ENCODE data around the gene SNX9.

SNX9 gene

DNA sequence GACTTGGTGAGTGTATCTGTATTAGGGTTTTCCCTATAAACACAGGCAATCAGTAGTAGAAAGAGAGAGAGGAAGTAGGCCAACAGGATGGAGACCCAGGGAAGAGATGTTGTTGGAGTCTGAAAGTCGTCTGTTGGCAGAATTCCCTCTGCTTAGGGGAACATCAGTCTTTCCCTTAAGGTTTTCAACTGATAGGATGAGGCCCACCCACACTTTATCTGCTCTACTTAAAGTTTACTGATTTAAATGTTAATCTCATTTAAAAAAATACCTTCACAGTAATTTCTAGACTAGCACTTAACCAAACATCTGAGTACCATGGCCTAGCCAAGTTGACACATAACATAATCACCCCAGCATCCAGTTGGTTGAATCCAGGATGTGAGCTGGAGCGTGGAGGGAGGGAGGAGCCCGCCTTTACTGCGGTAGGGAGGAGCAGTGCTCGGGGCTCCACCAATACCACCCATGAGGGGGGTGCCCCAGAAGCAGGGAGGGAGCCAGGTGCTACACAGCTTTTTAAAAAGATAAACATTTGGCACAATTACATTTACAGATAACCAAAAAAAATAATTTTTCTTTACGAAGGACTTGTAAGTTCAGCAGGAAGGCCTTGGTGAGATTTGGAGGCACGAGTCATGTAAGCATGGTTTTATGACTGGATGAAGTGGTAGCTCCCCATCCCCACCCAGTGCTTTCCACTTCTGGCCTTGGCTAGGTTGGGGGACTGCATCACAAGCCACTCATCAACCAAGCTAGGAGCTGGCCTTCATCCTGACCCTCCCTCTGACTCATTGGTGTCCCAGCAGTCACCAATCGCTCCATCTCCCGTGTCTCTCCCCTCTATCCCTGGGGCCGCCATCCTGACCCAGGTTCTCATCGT lies 18.4 kb upstream of the SNX9 start:
- DNase-seq: no peak

DNA sequence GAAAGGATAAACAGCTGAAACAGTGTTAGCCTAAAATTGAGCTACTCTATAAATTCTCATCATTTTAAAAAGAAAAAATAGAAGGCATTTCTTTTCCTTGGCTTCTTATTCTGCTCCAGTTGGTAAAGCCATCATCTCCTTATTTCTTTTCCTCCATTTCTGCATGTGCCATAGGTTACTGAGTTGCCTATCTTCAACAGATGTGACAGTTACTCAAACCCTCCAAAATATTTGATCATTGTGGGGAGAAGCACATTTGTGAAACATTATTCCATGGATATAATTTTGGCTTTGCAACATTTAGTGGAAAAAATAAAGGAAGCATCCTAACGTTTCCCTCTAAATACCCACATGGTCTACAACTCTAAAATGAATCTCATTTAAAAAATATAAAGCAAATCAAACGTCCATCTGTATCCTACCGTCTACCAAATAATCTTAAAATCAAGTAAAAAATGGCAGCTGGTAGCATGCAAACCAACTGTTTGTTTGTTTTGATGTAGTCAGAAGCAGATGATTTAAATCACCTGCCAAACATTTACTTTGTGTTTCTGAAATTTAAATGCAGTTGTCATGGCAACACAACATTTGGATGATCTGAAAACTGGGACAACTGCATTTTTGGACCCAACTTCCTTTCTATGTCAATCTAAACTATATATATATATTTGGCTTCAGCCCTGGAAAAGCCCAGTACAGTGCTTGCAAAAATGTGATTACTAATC lies 16.8 kb upstream of the SNX9 start:
- DNase-seq: no peak

DNA sequence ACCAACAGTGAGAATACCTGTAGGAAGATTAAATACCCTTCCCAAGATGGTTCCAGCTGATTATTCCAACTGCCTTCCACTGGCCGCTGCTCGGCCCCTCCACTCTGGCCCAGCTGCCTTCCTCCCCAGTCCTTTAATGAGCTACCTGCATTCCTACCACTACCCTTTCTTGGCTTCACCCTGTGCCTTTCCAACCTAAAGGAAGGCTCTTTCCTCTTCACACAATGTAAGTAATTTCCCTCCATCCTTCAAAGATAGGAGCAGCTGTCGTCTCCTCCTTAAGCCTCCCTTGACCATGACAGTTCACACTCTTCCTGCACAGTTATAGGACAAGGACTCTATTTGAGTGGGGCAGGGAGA lies 16.2 kb upstream of the SNX9 start:
- no peak for DNase-seq

DNA sequence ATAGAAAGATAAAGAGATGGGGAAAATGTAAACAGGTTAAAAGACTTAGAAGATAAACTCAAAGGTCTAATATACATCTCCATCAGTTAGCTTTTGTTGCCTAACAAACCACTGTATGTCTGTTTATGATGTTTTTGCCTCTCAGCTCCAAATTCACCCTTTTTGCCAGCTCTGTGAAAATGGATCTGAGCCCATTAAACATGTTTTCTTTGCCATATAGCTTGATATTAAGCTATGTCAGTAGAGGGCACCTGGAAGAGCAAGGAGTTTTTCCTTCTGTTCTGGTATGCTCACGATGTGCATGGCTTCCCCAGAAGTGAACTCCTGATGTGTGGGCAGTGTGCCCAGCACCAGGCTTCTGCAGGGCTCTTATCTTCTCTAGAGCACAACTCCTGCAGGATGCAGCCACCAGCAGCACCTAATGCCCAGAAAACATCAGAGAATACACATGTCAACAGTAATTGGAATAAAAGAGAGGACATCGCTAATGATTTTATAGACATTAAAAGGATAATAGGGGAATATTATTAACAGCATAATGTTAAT lies 14.6 kb upstream of the SNX9 start:
- no peak for DNase-seq

DNA sequence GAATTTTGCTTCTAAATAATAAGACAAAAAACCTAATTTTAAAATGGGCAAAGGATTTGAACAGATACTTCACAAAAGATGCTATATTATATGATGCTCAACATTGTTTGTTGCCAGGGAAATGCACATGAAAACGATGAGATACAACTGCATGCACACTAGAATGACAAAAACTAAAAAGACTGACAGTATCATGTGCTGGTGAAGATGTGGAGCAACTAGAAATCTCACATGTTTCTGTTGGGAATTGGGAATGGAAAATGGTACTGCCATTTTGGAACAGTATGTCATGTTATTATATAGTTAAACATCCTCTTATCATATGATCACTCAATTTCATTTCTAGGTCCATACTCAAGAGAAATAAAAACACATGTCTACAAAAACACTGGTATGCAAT lies 13.4 kb upstream of the SNX9 start:
- no peak for DNase-seq

DNA sequence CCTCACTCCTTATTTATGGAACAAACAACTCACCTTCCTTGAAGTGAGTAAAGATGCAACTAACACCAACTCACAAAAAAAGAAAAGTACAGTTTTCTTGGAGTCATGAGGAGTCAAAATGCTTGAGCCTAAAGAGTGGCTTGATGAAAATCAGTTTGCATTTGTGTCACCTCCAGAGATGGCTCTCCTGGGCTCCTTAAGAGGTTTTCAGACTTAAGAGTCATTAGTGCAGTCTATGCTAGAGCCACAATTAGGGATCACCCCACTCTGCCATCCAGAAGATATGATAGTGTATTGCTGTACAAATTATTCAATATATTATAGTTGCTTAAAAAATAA lies 11.9 kb upstream of the SNX9 start:
- no peak for DNase-seq

DNA sequence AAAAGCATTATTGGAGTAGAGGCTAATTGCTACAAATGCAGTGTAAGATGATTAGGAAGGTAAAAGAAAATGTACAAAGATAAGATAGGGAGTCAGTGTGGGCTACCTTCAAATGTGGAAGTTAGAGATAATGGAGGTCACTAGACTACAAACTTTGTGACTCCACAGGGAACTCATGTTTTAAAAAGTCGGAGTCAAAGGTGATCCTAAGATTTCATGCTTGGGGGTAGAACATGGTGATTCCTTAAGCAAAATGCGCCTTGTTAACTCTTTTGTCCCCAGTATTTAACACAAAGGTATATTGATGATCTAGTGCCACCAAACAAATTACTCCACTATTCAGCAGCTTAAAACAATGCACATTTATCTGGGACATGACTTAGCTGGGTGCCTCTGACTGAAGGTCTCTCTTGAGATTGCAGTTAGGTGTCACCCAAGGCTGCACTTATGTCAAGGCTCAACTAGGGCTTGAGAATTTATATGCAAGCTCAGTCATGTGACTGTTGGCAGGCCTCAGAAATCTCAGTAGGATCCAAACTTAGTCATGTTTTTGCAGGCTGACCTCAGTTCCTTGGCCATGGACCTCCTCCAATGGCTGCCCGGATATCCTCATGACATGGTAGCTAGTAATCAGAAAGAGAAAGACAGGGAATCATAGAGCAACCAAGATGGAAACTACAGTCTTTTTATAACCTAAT lies 11.4 kb upstream of the SNX9 start:
- DNase-seq: no peak

DNA sequence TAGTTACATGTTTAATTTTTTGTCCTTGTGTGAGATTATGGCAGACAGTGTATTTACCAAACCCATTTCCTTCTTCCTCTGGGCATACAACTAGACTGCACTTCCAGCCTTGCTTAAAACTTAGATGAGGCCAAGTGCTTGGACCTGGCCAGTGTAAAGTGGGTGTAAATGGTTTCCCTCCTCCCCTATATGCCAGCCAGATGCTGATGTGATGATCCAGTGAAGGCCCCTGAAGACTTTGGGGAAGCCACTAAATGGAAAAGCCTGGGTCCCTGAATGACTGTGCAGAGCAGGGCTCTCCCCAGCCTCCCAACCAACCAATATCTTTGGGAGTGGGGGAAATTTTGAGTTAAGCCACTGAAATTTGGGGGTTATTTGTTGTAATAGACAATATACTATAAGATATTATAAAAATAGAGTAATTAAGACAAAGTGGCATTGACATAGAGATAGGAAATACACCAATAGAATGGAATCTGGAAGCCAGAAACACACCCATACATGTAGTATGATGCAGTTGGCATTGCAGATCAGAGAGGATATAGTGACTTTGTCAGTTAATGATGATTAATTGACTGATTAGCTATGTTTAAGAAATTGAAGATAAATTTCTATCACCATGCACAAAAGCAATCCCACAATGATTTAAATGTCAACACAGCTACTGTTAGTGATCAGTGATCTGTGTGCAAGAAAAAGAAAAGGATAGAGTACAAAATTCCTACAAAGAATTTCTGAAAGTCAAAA lies 10.4 kb upstream of the SNX9 start:
- DNase-seq: no peak

DNA sequence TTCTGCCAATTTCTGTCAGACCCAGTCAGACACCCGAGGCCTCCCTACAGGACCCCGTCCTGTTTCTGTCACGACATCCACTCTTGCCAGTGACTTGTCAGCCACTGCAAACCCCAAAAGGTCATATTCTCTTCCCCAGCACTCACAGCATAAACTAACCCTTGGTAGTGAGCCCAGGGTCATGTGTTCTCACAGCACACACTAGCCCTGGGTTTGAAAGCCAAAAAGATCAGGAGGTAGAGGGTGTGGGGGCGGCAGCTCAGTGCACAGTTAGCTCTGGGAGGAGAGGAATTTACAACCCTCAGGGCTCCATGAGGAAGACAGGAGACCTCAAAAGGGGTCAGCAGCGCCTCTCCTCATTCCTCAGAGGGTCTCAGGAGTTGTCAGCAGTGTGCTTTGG lies 9.9 kb upstream of the SNX9 start:
- no peak for DNase-seq

DNA sequence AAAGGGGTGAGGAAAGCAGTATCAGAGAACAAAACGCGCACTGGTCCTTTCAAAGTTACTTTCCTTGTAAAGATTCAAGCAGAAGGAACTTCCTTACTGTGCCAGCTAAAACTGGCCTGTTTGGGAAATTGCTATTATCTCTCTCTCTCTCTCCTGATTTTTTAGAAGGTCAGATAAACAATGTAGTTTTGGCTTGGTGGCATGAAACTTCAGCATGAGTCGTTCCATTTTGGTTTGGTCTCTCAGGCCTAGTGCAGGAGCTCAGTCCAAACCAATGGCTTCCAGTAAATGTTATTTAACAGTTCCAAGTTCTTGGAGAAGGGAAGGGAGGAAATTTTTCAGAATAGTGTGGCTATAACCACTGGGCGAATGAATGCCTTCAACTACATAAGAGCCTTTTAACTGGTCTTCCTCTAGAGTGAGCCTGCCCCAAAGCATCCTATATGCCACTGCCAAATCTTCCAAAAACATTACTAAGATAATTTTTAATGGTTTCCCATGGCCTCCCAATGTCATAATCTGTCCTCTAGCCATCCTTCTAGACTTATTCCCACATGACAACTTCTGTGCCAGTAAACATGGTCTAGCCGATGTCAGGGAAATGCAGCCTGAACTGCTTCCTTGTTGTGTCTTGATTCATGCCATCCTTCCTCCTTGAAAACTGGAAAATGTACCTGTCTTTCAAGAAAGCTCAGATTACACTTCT lies 9.1 kb upstream of the SNX9 start:
- DNase-seq: no peak

DNA sequence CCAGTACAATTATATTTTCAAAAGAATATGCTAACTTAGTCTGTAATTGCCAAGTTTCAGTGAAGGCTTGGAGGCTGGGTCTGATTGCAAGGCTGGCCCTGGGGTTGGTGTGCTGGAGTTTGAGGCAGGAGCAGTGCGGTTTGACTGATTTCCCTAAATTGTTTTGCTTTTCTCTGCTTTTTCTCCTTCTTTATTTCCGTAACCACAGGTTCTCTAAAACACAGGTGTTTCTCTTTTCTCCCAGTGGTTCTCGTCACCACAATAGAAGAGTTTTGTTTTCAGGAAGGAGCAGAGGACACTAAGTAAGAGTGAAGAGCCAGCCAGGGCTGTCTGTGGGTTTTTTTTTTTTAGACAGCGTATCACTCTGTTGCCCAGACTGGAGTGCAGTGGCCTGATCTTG lies 8.2 kb upstream of the SNX9 start:
- DNase-seq: no peak

DNA sequence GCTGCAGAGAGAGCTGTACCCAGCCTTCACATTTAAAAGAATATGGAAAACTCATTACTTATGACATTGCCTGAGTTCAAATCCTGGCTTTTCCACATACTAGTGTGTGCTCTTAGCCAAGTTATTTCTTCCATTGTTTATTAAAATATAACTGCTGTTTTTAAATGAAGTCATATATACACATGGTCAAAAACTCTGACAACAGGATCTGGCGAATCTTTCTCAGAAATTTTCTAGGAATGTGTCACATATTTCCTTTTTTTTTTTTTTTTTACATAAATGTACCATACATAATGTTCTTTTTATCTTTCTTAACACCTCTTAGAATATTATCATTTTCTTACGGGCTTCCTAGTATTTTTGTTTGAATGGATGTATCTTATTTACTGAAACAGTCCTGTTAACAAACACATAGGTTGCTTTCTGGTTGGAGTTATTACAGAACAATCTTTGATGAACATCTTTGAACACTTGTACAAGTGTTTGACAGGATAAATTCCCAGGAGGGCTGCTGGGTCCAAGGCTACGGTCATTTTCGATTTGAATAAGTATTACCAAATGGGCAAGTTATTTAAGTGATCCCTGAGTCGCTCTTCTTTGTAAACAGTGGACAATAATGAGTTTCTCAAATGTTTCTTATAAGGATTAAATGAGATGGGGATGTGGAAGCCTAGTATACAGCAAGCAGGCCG lies 1.6 kb upstream of the SNX9 start:
- no peak for DNase-seq

DNA sequence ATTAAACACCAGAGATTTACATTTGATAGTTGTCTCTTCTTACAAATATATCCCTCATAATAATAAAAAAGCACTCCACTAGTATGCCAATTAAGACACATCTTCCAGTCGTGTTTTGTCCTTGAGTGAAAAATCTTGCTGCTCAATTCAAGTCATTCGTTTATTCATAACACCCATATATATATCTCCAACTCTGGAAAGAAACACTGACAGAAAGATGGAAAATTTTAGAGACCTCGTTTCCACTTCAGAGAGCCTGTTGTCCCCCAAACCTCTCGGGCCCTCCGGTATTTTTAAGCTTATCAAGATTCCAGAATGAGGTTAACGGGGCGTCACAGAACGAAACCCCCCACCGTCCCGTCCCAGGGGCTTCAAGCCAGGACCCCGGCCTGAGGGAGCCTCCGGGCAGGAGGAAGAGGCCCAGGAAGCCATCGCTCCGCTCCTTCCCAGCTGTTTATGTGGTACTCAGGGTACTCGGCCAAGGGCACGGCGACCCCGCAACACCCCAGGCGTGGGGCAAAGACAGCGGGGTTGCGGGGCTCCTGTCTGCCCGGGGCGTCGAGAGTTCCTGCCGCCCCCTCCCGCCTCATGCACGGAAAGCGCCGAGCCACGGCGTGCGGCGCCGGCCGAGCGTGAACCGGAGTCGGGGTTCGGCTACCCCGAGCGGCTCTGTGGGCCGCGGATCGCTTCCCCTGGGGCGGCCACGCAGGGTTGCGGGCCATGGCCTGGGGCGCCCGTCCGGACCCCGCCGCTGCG lies 623 bp upstream of the SNX9 start:
- no peak for DNase-seq

DNA sequence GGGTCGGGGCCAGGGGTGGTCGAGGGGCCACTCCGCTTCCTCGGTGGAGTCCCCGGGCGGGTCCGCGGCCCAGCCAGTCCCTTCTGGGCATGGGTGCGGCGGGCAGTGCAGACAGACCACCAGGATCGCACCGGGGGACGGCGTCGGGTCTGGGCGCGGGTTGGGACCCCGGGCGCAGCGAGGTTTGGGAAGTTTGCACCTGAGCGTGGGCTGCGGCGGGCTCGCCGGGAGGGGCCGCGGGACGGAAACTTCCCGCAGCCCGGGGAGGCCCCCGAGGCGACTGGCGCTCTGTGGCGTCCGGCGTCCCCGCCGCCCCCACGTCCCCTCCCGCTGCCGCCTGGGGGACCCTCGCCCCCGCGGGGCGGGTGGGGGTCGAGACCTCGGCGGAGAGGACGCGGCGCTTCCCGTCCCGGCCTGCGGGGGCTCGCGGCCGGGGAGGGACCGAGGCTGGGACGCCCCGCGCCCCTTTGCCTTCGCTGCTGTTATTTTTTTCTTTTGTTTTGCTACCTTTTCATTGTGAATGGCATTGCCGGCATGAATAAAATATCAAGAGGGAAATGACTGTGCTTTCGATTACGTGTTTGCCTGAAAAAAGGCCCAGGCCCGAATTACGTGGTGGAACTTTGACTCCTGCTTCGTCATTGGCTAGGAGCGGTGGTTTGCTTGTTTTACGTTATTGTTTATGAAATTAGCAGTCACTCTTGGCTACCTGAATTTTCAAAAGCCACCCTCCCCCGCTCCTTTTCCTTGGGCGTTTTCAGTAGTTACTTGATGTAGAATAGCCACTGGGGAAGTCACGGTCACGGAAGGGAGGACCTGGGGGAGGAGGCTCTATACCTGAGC lies 703 bp downstream of the SNX9 start:
- peak; percentile 91 for DNase-seq

DNA sequence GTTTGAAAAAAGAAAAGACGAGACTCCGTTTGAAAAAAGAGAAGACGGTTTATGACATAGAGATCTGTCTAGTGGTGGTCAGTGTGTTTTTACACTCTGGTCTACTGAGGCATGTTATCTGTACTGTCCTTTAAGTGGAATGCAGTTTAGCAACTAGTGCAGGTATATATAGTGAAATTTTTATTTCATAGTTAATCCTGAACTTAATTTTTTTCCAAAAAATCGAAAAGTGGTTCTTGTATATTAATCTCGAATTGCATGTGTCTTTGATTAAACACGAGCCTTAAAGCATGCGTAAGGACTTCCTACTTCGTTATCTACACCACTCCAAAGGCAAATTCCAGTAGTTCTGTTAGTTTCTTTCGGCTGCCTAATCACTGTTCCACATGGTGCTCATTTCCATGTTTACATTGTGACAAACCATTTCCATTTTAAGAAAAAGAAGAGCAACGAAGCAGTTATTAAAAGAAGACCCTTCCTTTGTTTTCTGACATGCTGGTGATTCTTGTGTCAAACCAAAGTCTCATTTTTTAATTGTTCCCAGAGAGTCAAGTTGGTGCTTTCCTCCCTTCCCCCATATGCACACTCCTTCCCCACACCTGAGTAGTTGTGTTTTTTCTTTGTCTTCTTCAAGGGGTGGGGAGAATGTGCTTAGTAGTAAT lies 2.3 kb downstream of the SNX9 start:
- DNase-seq: no peak

DNA sequence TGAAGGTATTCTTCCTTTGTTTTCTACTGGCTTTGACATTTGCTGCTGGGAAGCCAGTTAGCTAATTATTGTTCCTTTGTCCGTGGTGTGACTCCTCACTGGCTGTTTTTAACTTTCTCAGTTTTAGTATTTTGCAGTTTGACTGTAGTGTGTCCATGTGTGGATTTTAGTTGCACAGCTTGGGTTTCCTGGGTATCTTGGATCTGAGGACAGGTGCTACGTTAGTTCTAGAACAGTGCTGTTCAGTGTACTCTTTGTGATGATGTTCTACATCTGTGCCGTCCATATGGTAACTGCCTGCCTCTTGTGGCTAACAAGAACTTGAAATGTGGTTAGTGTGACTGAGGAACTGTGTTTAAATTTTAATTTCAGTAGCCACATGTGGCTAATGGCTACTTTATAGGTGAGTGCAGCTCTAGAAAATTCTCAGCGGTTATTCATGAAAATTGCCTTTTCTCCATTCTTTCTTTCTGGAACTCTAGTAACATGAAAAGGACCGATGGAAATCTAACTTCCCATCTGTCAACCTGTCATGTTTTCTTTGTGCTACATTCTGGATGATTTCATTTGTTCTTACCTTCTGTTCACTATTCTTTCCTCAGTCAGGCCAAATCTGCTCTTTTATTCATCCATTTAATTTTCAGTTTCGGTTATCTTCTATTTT lies 7.4 kb downstream of the SNX9 start:
- DNase-seq: no peak

DNA sequence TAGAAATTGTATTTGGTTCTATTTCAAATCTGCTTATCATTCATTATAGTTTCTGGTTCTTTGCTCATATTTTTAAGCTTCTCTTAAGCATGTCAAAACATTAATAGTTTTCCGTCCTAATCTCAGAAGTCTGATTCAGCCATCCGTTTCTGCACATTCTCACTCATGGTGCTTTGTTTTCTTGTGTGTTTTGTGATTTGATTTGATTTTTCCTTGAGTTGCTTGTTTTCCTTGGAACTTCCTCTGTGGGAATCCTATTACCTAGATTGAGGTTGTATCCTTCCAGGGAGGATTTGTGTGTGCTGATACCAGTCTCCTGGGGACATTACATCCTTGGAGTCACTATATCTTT lies 7.9 kb downstream of the SNX9 start:
- no peak for DNase-seq

DNA sequence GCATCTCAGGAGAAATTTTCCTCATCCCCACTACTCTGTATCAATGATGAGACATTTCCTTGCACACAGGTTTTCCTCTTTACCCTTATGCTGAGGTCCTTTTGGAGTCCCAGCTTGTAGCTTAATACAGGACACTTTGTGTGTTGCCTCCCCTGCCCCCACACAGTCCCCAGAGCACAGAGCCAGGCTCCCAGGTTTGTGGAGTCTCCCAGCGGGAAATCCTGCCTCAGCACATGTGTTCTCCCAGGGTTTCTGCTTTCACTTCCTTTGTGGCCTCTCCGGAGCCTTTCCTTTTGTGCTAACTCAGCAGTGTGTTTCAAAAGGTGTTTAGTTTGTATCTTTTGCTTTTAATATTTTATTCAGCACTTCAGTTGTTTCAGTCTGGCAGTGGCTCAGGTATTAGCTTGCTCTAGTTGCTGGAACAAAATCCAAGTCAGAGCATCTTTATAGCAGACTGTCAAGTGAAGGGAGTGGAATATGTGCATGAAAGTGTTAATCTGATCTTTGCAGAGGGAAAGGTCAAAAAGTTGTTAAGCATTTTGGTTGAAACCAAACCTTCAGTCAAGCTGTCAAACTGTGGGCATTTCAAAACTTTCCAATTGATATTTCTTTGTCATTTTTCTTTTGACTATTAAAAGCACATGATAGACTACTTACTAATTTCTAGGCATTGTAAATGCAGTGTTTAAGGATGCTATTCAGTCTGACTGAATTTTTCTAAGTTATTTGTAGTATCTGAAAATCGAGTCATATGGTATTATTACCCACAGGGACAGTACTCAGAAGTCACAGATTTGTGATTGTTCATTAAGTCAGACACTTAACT lies 8.6 kb downstream of the SNX9 start:
- no peak for DNase-seq
